Prostate gland (tissue), 2 donors: Measurements from ENCODE around the gene TTC24. TPM values are rescaled to one million over a fixed set of nuclear protein-coding genes. Genes with fewer than 3 reads are reported as not detected.

Experiments used
- DNase-seq: peaks from one replicate; pipeline ENCODE4 v3.0.0-alpha.2; 2019; ENCODE audit warnings: low spot score
- H3K27ac ChIP-seq, 2 donors: fragments of 200-600 bp; sonication (generic); 2 replicates each; pipeline ENCODE4 v1.5.1; 2017 to 2019
- H3K27me3 ChIP-seq: fragments of 200-600 bp; sonication (generic); replicated peaks from 2 replicates; pipeline ENCODE4 v1.5.1; 2019; ENCODE audit not compliant: insufficient read depth
- H3K36me3 ChIP-seq, 2 donors: fragments of 200-600 bp; sonication (generic); 1 replicate in 1 of 2; 2 replicates in 1 of 2; pipeline versions ENCODE4 v1.5.1 to v1.8.1; 2017 to 2019
- H3K4me1 ChIP-seq: fragments of 200-600 bp; sonication (generic); replicated peaks from 2 replicates; pipeline ENCODE4 v1.5.1; 2019
- H3K4me3 ChIP-seq, 2 donors: fragments of 200-600 bp; sonication (generic); 2 replicates each; pipeline ENCODE4 v1.5.1; 2017 to 2019
- H3K9me3 ChIP-seq: fragments of 200-600 bp; sonication (generic); 2 replicates; pipeline ENCODE4 v1.5.1; 2017
- CTCF ChIP-seq, 4 experiments: fragments of 200-600 bp in 2 of 4; fragments of 450-650 bp in 2 of 4; sonication (generic) in 2 of 4; IDR thresholded peaks; 1 replicate in 3 of 4; 2 replicates in 1 of 4; pipeline ENCODE4 v1.5.1; 2016 to 2019; ENCODE audit warnings: antibody characterized with exemption in 4 of 4, mild to moderate bottlenecking in 2 of 4, moderate library complexity in 2 of 4
- POLR2A ChIP-seq: fragments of 450-650 bp; IDR thresholded peaks from one replicate; pipeline ENCODE4 v1.6.1; 2016; ENCODE audit warnings: antibody characterized with exemption, mild to moderate bottlenecking
- POLR2AphosphoS5 ChIP-seq: sonication (generic); formaldehyde crosslinking; IDR thresholded peaks from one replicate; pipeline ENCODE4 v1.6.1; 2017; ENCODE audit warnings: antibody characterized with exemption
- whole genome bisulfite sequencing: methylation state at CpG from one replicate; pipeline ENCODE4 v1.1.5; 2018; 5-methylcytosine and 5-hydroxymethylcytosine counted together
- intact Hi-C: fragments of 100-400 bp; cut with DNase I; formaldehyde crosslinking; loops from one replicate; pipeline ENCODE4 v1.14.2; 2022
- total RNA-seq, 2 donors: library from RNA; depleted of rRNA; stranded (reverse); fragments of >200 nt; gene quantifications; one replicate each; pipeline ENCODE4 v1.1.0, GENCODE V29; 2016

TTC24 gene
- total RNA-seq, 2 donors from 2014 or later = not detected

GRCh38 chr1:156544592-156545102, 34.9 kb upstream of the TTC24 start:
- intact Hi-C loops = no loop called here
- Histone ChIP-seq H3K36me3 (no peaks in the 10 kb centered on the region), H3K9me3 (no peaks in the 10 kb centered on the region), H3K27ac (no peak overlapping the region), H3K4me1 (no peaks in the 10 kb centered on the region), H3K4me3 (no peak overlapping the region), H3K27me3 (no peaks in the 10 kb centered on the region)
- TF ChIP-seq CTCF (IDR thresholded peaks at IDR 0.05) (no peak), POLR2AphosphoS5 (no peak), POLR2A (no peak)
- no peak for DNase-seq
- 93% methylated on average over 3 of the region's 3 CpGs for WGBS

- 93% methylated on average over 3 of the region's 3 CpGs for WGBS
- Histone ChIP-seq H3K36me3 (no peaks in the 10 kb centered on the region), H3K4me3 (no peak overlapping the region), H3K27me3 (no peaks in the 10 kb centered on the region), H3K9me3 (no peaks in the 10 kb centered on the region), H3K27ac (no peak overlapping the region), H3K4me1 (no peaks in the 10 kb centered on the region)
- no peak for TF ChIP-seq POLR2AphosphoS5
- DNase-seq = no peak
- intact Hi-C loops = no loop called here
Observed at GRCh38 chr1:156546267-156546666, 33.3 kb upstream of the TTC24 start.

- Histone ChIP-seq H3K4me3 (no peak overlapping the region), H3K4me1 (no peaks in the 10 kb centered on the region), H3K27me3 (no peaks in the 10 kb centered on the region), H3K9me3 (no peaks in the 10 kb centered on the region), H3K36me3 (no peaks in the 10 kb centered on the region), H3K27ac (no peak overlapping the region)
- intact Hi-C loops = no loop called here
- no peak for DNase-seq
- TF ChIP-seq POLR2A (no peak), CTCF (IDR thresholded peaks at IDR 0.05) (no peak), POLR2AphosphoS5 (no peak)
- WGBS = 95% methylated on average over 4 of the region's 4 CpGs
Observed at GRCh38 chr1:156547434-156547833, 32.1 kb upstream of the TTC24 start.

GRCh38 chr1:156547982-156548381, 31.5 kb upstream of the TTC24 start:
- DNase-seq = no peak
- H3K9me3 ChIP-seq = no peaks in the 10 kb centered on the region
- H3K4me3 ChIP-seq = no peak overlapping the region
- no peaks in the 10 kb centered on the region for H3K4me1 ChIP-seq
- H3K27me3 ChIP-seq = no peaks in the 10 kb centered on the region
- no peaks in the 10 kb centered on the region for H3K36me3 ChIP-seq
- WGBS = 92% methylated on average over 9 of the region's 9 CpGs
- no peak overlapping the region for H3K27ac ChIP-seq
- intact Hi-C loops = no loop called here
- TF ChIP-seq POLR2A (no peak), POLR2AphosphoS5 (no peak), CTCF (IDR thresholded peaks at IDR 0.05) (no peak)

GRCh38 chr1:156549390-156549789, 30.1 kb upstream of the TTC24 start:
- Histone ChIP-seq H3K36me3 (no peaks in the 10 kb centered on the region), H3K27me3 (no peaks in the 10 kb centered on the region), H3K4me1 (no peaks in the 10 kb centered on the region), H3K4me3 (no peak overlapping the region), H3K9me3 (no peaks in the 10 kb centered on the region), H3K27ac (no peak overlapping the region)
- intact Hi-C loops = no loop called here
- 71% methylated on average over 2 of the region's 2 CpGs for WGBS
- TF ChIP-seq POLR2AphosphoS5 (no peak), POLR2A (no peak), CTCF (IDR thresholded peaks at IDR 0.05) (no peak)
- no peak for DNase-seq
